H1 (cell line): ENCODE data around the gene STRA8. TPM values are rescaled to one million over a fixed set of nuclear protein-coding genes. Genes with fewer than 3 reads are reported as not detected.

Experiments
- CTCF ChIA-PET: fragments of 300-600 bp; sonication (Branson Sonifier 250); formaldehyde crosslinking; loops from one replicate; lab custom pipeline; 2021; ENCODE audit not compliant: partially characterized antibody; lab: Charles Lee
- POLR2A ChIA-PET: fragments of 300-600 bp; sonication (Branson Sonifier 250); formaldehyde crosslinking; loops from one replicate; lab custom pipeline; 2021; ENCODE audit warnings: inconsistent platforms; ENCODE audit not compliant: partially characterized antibody; lab: Charles Lee
- DNase-seq, 2 experiments: peaks; one replicate each; pipeline versions ENCODE4 v3.0.0 to v3.0.0-alpha.2; 2010 to 2022; ENCODE audit warnings: low spot score in 2 of 2, low read depth in 1 of 2, mixed read lengths in 1 of 2
- FAIRE-seq: peaks from 2 replicates; lab custom pipeline; 2011; peaks lifted over from hg19 to GRCh38; lab: Jason Lieb, UNC
- H2AFZ ChIP-seq: 2 replicates; pipeline ENCODE4 v1.8.1; 2012; ENCODE audit warnings: low read length, inconsistent platforms
- H2AK5ac ChIP-seq: 2 replicates; pipeline ENCODE4 v1.6.1; 2013; ENCODE audit warnings: low read depth, low read length
- H2BK120ac ChIP-seq: replicated peaks from 2 replicates; pipeline ENCODE3; 2013; ENCODE audit warnings: low read depth, low read length, inconsistent platforms
- H2BK12ac ChIP-seq: 2 replicates; pipeline ENCODE4 v1.6.1; 2013; ENCODE audit warnings: low read depth, low read length
- H2BK15ac ChIP-seq: 2 replicates; pipeline ENCODE4 v1.6.1; 2013; ENCODE audit warnings: low read length
- H2BK20ac ChIP-seq: 2 replicates; pipeline ENCODE4 v1.6.1; 2013; ENCODE audit warnings: low read length
- H2BK5ac ChIP-seq: 2 replicates; pipeline ENCODE4 v1.6.1; 2013; ENCODE audit warnings: low read depth, low read length
- H3K14ac ChIP-seq: 2 replicates; pipeline ENCODE4 v1.6.1; 2013; ENCODE audit warnings: inconsistent platforms; ENCODE audit not compliant: insufficient read length
- H3K18ac ChIP-seq: 2 replicates; pipeline ENCODE4 v1.6.1; 2013; ENCODE audit warnings: low read length; ENCODE audit errors: extremely low read depth
- H3K23ac ChIP-seq: 2 replicates; pipeline ENCODE4 v1.6.1; 2013; ENCODE audit warnings: inconsistent platforms; ENCODE audit not compliant: insufficient read length
- H3K23me2 ChIP-seq: 2 replicates; pipeline ENCODE4 v1.6.1; 2013; ENCODE audit warnings: low read depth, low read length
- H3K27ac ChIP-seq: 2 replicates; pipeline ENCODE4 v1.6.1; 2011; ENCODE audit warnings: low read depth, low read length, inconsistent platforms
- H3K27me3 ChIP-seq, 4 experiments: replicated peaks in 1 of 4; 1 replicate in 1 of 4; 2 replicates in 3 of 4; pipeline versions ENCODE4 v1.6.1 to v1.8.1; 2011 to 2013; ENCODE audit warnings: low read length in 3 of 4, mild to moderate bottlenecking in 3 of 4, inconsistent platforms in 2 of 4, mixed read lengths in 2 of 4, moderate library complexity in 1 of 4; ENCODE audit not compliant: control insufficient read depth in 3 of 4, insufficient read depth in 3 of 4; ENCODE audit errors: extremely low read depth in 1 of 4
- H3K36me3 ChIP-seq, 4 experiments: 2 replicates each; pipeline versions ENCODE4 v1.6.1 to v1.8.1; 2011 to 2013; ENCODE audit warnings: mild to moderate bottlenecking in 4 of 4, low read length in 3 of 4, moderate library complexity in 2 of 4, control low read depth in 1 of 4, inconsistent platforms in 1 of 4; ENCODE audit not compliant: insufficient read depth in 4 of 4, control insufficient read depth in 2 of 4
- H3K4ac ChIP-seq: replicated peaks from 2 replicates; pipeline ENCODE3; 2013; ENCODE audit warnings: low read length, low read depth, mixed read lengths, inconsistent platforms; ENCODE audit not compliant: insufficient read length
- H3K4me1 ChIP-seq, 4 experiments: replicated peaks in 1 of 4; 1 replicate in 1 of 4; 2 replicates in 3 of 4; pipeline versions ENCODE4 v1.6.1 to v1.8.1; 2011 to 2013; ENCODE audit warnings: low read length in 3 of 4, inconsistent platforms in 2 of 4, mixed read lengths in 1 of 4; ENCODE audit not compliant: insufficient read depth in 4 of 4, control insufficient read depth in 3 of 4
- H3K4me2 ChIP-seq, 2 experiments: 2 replicates each; pipeline versions ENCODE4 v1.6.1 to v1.8.1; 2011 to 2013; ENCODE audit warnings: low read depth in 2 of 2, low read length in 2 of 2, control low read depth in 1 of 2, inconsistent platforms in 1 of 2, mild to moderate bottlenecking in 1 of 2; ENCODE audit not compliant: insufficient read depth in 1 of 2
- H3K4me3 ChIP-seq, 4 experiments: fragments of 200-600, 300-600 bp in 1 of 4; sonication (generic), shearing (Covaris generic), sonication (Bioruptor Twin) in 1 of 4; 2 replicates each; pipeline versions ENCODE4 v1.5.1 to v1.8.1; 2011 to 2016; ENCODE audit warnings: low read length in 4 of 4, low read depth in 3 of 4, control low read depth in 2 of 4, inconsistent platforms in 2 of 4, mild to moderate bottlenecking in 2 of 4, mixed read lengths in 1 of 4, moderate library complexity in 1 of 4; ENCODE audit not compliant: insufficient read depth in 2 of 4; ENCODE audit errors: extremely low read depth in 1 of 4
- H3K56ac ChIP-seq: replicated peaks from 2 replicates; pipeline ENCODE3; 2013; ENCODE audit warnings: low read depth, mild to moderate bottlenecking, mixed read lengths, low read length, inconsistent platforms; ENCODE audit not compliant: insufficient read length
- H3K79me1 ChIP-seq: 2 replicates; pipeline ENCODE4 v1.6.1; 2013; ENCODE audit warnings: low read depth, low read length, control low read depth
- H3K79me2 ChIP-seq, 2 experiments: 2 replicates each; pipeline versions ENCODE4 v1.6.1 to v1.8.1; 2012 to 2013; ENCODE audit warnings: low read length in 2 of 2, mild to moderate bottlenecking in 2 of 2, inconsistent platforms in 1 of 2; ENCODE audit not compliant: insufficient read depth in 2 of 2, control insufficient read depth in 1 of 2
- H3K9ac ChIP-seq, 4 experiments: replicated peaks in 1 of 4; 1 replicate in 1 of 4; 2 replicates in 3 of 4; pipeline versions ENCODE4 v1.6.1 to v1.8.1; 2011 to 2013; ENCODE audit warnings: low read depth in 3 of 4, low read length in 3 of 4, control low read depth in 2 of 4, mild to moderate bottlenecking in 2 of 4, moderate library complexity in 2 of 4, inconsistent platforms in 1 of 4; ENCODE audit errors: extremely low read depth in 1 of 4
- H3K9me3 ChIP-seq, 2 experiments: 2 replicates each; pipeline versions ENCODE4 v1.6.1 to v1.8.1; 2012 to 2013; ENCODE audit warnings: mild to moderate bottlenecking in 2 of 2, moderate library complexity in 2 of 2, control low read depth in 1 of 2, inconsistent platforms in 1 of 2, low read depth in 1 of 2, low read length in 1 of 2, mixed read lengths in 1 of 2; ENCODE audit not compliant: insufficient read depth in 2 of 2
- H4K20me1 ChIP-seq, 2 experiments: replicated peaks in 1 of 2; 2 replicates each; pipeline versions ENCODE3 to v1.8.1; 2011 to 2013; ENCODE audit warnings: inconsistent platforms in 2 of 2, low read length in 2 of 2, mild to moderate bottlenecking in 1 of 2; ENCODE audit not compliant: insufficient read depth in 2 of 2, control insufficient read depth in 1 of 2
- H4K5ac ChIP-seq: 2 replicates; pipeline ENCODE4 v1.6.1; 2013; ENCODE audit warnings: low read length, low read depth, mixed read lengths, inconsistent platforms; ENCODE audit not compliant: insufficient read length
- H4K8ac ChIP-seq: 2 replicates; pipeline ENCODE4 v1.8.0; 2013; ENCODE audit warnings: mild to moderate bottlenecking, moderate library complexity, low read length, inconsistent platforms; ENCODE audit not compliant: insufficient read depth; ENCODE audit errors: extremely low read depth
- H4K91ac ChIP-seq: replicated peaks from 2 replicates; pipeline ENCODE3; 2013; ENCODE audit warnings: low read length, mixed read lengths, inconsistent platforms; ENCODE audit not compliant: insufficient read length
- FOSL1 ChIP-seq: IDR thresholded peaks from 2 replicates; pipeline ENCODE4 v1.6.1; 2011; ENCODE audit warnings: mild to moderate bottlenecking, low read depth, low read length, moderate library complexity; ENCODE audit not compliant: insufficient read depth
- GABPA ChIP-seq: IDR thresholded peaks from 2 replicates; pipeline ENCODE4 v1.6.1; 2011; ENCODE audit warnings: mild to moderate bottlenecking, low read length, moderate library complexity, borderline replicate concordance; ENCODE audit not compliant: insufficient read depth
- MAFK ChIP-seq: IDR thresholded peaks from 2 replicates; pipeline ENCODE4 v1.6.1; 2012; ENCODE audit warnings: low read depth, mild to moderate bottlenecking, improper control_type of control experiment, low read length
- PHF8 ChIP-seq: fragments of 200-600 bp; sonication (generic); conservative IDR thresholded peaks from 2 replicates; pipeline ENCODE4 v1.7.1; 2012; ENCODE audit warnings: low read depth, mild to moderate bottlenecking, inconsistent platforms, low read length, moderate library complexity
- WGBS, 2 experiments: shearing (Covaris generic) in 1 of 2; methylation state at CpG; one replicate each; pipeline versions ENCODE4 v1.1.6 to v1.1.7; 2013 to 2015; ENCODE audit warnings: low lambda C conversion rate in 2 of 2, mixed read lengths in 2 of 2, inconsistent platforms in 1 of 2, low coverage in 1 of 2, missing lambda C conversion rate in 1 of 2; ENCODE audit not compliant: insufficient replicate concordance in 2 of 2, insufficient coverage in 1 of 2, insufficient read length in 1 of 2; ENCODE audit errors: extremely low coverage in 1 of 2, missing lambda C conversion rate in 1 of 2; 5-methylcytosine and 5-hydroxymethylcytosine counted together
- polyA plus RNA-seq, 7 experiments: library from polyadenylated mRNA; depleted of rRNA in 3 of 7; stranded (reverse) in 5 of 7; unstranded in 2 of 7; fragments of >200 nt in 5 of 7; fragments of 200-250 nt in 2 of 7; gene quantifications; 1 replicate in 5 of 7; 2 replicates in 1 of 7; 4 replicates in 1 of 7; pipeline versions ENCODE4 v1.2.1 to v1.2.3, GENCODE V29; 2011 to 2013; ENCODE audit warnings: missing spikeins in 2 of 7, mixed read lengths in 2 of 7
- total RNA-seq: library from RNA; stranded (reverse); fragmentation: NEBNext Ultra II Directional; extraction: Animal tissue kit (Norgen Biotek cat#: 25700); gene quantifications from 2 replicates; pipeline ENCODE4 v1.2.1, GENCODE V29; 2021

The STRA8 gene
- total and polyA plus RNA-seq, 2 of the 8 experiments (the other 6 are each of a cell fraction or from before 2014, with no cell fraction given), result not detected

GRCh38 chr7:135186841-135187253 lies 46.8 kb upstream of the STRA8 start:
- ChIA-PET POLR2A (no interaction called here), CTCF (interaction anchor here (0.6 to 1.6 kb wide), 2 partner anchors 52 to 529 kb away, joined by 3 to 4 read pairs; no protein-coding TSS in a partner anchor)
- H3K79me1 ChIP-seq, result no peaks in the 10 kb centered on the region
- no peak overlapping the region for H2BK5ac ChIP-seq
- no peak overlapping the region for H2BK15ac ChIP-seq
- peaks cover 0 to 8% (median 2%) of the 10 kb centered on the region in 4 experiments; a peak in 5 of 8 replicates for H3K36me3 ChIP-seq
- no peak overlapping the region for H3K4me2 ChIP-seq
- H3K4ac ChIP-seq, result no peak overlapping the region
- no peak overlapping the region for H3K27ac ChIP-seq
- no peak overlapping the region for H3K9ac ChIP-seq
- no peak overlapping the region for H3K18ac ChIP-seq
- H2AFZ ChIP-seq, result no peak overlapping the region
- H2BK20ac ChIP-seq, result no peak overlapping the region
- no peak overlapping the region for H3K23ac ChIP-seq
- WGBS, 2 experiments, result 84% methylated on average over 10 of the region's 12 CpGs; no CpG with 5 or more reads in 1 of the 2 experiments
- H2BK12ac ChIP-seq, result no peak overlapping the region
- H3K14ac ChIP-seq, result no peak overlapping the region
- TF ChIP-seq MAFK, result no peak
- TF ChIP-seq PHF8, result no peak
- TF ChIP-seq GABPA, result no peak
- no peak for TF ChIP-seq FOSL1
- no peak for FAIRE-seq
- no peaks in the 10 kb centered on the region for H3K4me1 ChIP-seq
- H3K9me3 ChIP-seq, result peaks cover 4 to 11% of the 10 kb centered on the region in 2 experiments
- H4K5ac ChIP-seq, result no peak overlapping the region
- no peaks in the 10 kb centered on the region for H3K23me2 ChIP-seq
- H4K8ac ChIP-seq, result no peak overlapping the region
- no peaks in the 10 kb centered on the region for H4K20me1 ChIP-seq
- H2AK5ac ChIP-seq, result no peak overlapping the region
- no peak overlapping the region for H3K56ac ChIP-seq
- H3K27me3 ChIP-seq, result no peaks in the 10 kb centered on the region
- H3K4me3 ChIP-seq, result no peak overlapping the region
- DNase-seq, result no peak
- no peak overlapping the region for H2BK120ac ChIP-seq
- H3K79me2 ChIP-seq, result no peaks in the 10 kb centered on the region
- H4K91ac ChIP-seq, result no peak overlapping the region
